ENCODE data around the gene CDC42EP2. TPM values are rescaled to one million over a fixed set of nuclear protein-coding genes. Genes with fewer than 3 reads are reported as not detected.

The CDC42EP2 gene
- total RNA-seq, 1 donor from 2014 or later: 0.11 TPM

DNA sequence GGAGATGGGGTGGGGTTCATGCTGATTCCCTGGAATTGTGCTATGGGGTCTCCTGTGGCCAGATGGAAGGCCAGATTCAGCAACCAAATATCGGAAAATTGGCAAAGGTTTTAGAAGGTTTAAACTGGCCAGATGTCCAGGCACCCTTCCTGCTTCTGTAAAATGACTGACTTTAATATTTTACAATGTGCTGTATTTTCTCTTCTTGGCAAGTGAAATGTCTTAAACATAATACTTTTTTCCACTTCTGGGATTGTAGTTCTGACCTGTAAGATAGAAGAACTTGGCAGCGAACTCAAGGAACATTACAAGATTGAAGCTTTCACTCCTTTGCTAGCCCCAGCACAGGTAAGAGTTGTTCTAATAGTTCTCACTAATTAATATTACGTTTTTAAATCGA, 35.4 kb upstream of the CDC42EP2 start:
- TF ChIP-seq, protein P1, sequence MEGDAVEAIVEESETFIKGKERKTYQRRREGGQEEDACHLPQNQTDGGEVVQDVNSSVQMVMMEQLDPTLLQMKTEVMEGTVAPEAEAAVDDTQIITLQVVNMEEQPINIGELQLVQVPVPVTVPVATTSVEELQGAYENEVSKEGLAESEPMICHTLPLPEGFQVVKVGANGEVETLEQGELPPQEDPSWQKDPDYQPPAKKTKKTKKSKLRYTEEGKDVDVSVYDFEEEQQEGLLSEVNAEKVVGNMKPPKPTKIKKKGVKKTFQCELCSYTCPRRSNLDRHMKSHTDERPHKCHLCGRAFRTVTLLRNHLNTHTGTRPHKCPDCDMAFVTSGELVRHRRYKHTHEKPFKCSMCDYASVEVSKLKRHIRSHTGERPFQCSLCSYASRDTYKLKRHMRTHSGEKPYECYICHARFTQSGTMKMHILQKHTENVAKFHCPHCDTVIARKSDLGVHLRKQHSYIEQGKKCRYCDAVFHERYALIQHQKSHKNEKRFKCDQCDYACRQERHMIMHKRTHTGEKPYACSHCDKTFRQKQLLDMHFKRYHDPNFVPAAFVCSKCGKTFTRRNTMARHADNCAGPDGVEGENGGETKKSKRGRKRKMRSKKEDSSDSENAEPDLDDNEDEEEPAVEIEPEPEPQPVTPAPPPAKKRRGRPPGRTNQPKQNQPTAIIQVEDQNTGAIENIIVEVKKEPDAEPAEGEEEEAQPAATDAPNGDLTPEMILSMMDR (IDR thresholded peaks at IDR 0.05): no peak
- TF ChIP-seq EZH2 (IDR thresholded peaks at IDR 0.05) (no peak), EZH2phosphoT487 (IDR thresholded peaks at IDR 0.05) (no peak)
- no peak overlapping the region for H3K9ac ChIP-seq
- peaks cover 15% of the 10 kb centered on the region for H3K36me3 ChIP-seq
- no peak for DNase-seq (ENCODE audit: low spot score)
- Mint-ChIP-seq H3K27me3 (ENCODE audit: insufficient read depth, low read depth) (no peaks in the 10 kb centered on the region), H3K27ac (no peak overlapping the region), H3K36me3 (peaks cover 28% of the 10 kb centered on the region), H3K4me1 (peaks cover 7% of the 10 kb centered on the region), H3K9me3 (no peaks in the 10 kb centered on the region), H3K4me3 (no peak overlapping the region)
- H3F3A ChIP-seq (ENCODE audit: low read depth): peaks cover 7% of the 10 kb centered on the region
- H2AFZ ChIP-seq (replicated peaks): no peak overlapping the region
- H4K20me1 ChIP-seq (ENCODE audit: low read depth): no peaks in the 10 kb centered on the region
- H3K27ac ChIP-seq: no peak overlapping the region
- H3K4me3 ChIP-seq: no peak overlapping the region
- H3K79me2 ChIP-seq (ENCODE audit: low read depth): no peaks in the 10 kb centered on the region
- H3K4me2 ChIP-seq: no peak overlapping the region
- H3K27me3 ChIP-seq: no peaks in the 10 kb centered on the region
- no peaks in the 10 kb centered on the region for H3K4me1 ChIP-seq
- H3K9me3 ChIP-seq (ENCODE audit: low read depth): no peaks in the 10 kb centered on the region

DNA sequence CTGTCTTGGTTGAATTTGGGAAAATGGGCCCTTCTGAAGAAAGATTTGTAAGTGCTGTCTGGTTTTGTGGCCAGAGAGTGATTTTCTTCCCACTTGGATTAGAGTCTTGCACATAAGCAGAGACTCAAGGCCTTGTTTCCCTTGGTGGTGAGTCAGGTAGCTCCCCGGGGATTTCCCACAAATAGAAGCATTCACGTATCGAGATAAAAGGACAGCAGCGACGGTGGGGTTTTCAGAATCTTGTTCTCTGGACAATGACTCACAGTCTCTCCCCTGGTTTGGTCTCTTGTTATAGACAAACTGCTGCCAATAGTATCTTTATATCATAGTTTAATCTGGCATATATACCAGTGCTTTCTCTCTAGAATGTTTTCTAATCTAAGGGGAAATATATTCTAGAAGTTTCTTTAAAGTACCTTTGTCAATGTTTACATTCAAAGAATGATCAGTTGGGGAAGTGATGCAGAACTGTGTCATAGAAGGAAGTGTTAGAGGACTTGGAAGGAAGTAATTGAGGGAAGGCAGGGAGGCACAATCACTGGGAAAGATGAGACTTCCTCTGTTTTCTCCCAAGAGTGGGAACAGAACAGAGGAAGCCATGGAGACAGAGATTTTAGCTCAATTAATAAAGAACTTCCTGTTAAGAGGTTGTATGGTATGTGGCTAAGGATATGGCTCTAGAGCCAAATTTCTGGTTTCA, 34.8 kb upstream of the CDC42EP2 start:
- H3K27ac Mint-ChIP-seq: no peak overlapping the region
- no peak overlapping the region for H3K9ac ChIP-seq
- H3K9me3 ChIP-seq (ENCODE audit: low read depth): no peaks in the 10 kb centered on the region

DNA sequence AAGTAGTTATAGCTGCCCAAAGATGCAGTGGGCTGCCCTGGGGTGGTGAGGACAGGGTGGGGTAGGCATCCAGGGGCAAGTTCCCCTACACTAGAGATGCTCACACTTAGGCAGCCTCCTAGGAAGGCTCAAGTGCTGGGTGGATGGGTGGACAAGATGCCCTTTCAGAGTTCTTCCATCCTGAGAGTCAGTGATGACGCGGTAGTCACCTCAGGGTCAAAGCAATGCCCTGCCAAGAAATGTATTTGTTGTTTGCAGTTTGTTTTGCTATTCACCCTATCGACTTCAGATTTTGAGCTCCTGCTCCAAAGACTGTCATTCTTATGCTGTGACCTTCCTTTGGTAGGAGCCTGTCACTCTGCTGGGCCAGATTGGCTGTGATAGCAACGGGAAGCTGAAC, 34.0 kb upstream of the CDC42EP2 start:
- peaks cover 12% of the 10 kb centered on the region for H3K36me3 ChIP-seq
- peaks cover 28% of the 10 kb centered on the region for H3K36me3 Mint-ChIP-seq

More for the DNA sequence above, 34.8 kb upstream of the CDC42EP2 start:
- no peak overlapping the region for H3K27ac ChIP-seq
- H3K36me3 ChIP-seq: peaks cover 15% of the 10 kb centered on the region
- H3K79me2 ChIP-seq (ENCODE audit: low read depth): no peaks in the 10 kb centered on the region
- Mint-ChIP-seq H3K9me3 (no peaks in the 10 kb centered on the region), H3K4me1 (peaks cover 7% of the 10 kb centered on the region), H3K36me3 (peaks cover 28% of the 10 kb centered on the region), H3K4me3 (no peak overlapping the region), H3K27me3 (ENCODE audit: insufficient read depth, low read depth) (no peaks in the 10 kb centered on the region)
- no peak overlapping the region for H2AFZ ChIP-seq (replicated peaks)
- H3K4me1 ChIP-seq: no peaks in the 10 kb centered on the region
- no peaks in the 10 kb centered on the region for H3K27me3 ChIP-seq
- peaks cover under 1% of the 10 kb centered on the region for H3F3A ChIP-seq (ENCODE audit: low read depth)
- H4K20me1 ChIP-seq (ENCODE audit: low read depth): no peaks in the 10 kb centered on the region
- no peak for DNase-seq (ENCODE audit: low spot score)
- no peak overlapping the region for H3K4me2 ChIP-seq
- TF ChIP-seq, protein P1 (IDR thresholded peaks at IDR 0.05): no peak
- TF ChIP-seq EZH2phosphoT487 (IDR thresholded peaks at IDR 0.05) (no peak), EZH2 (IDR thresholded peaks at IDR 0.05) (no peak)
- no peak overlapping the region for H3K4me3 ChIP-seq

More for the DNA sequence above, 34.0 kb upstream of the CDC42EP2 start:
- no peak overlapping the region for H3K27ac Mint-ChIP-seq
- Histone ChIP-seq H3K4me2 (no peak overlapping the region), H3K79me2 (ENCODE audit: low read depth) (no peaks in the 10 kb centered on the region), H3K4me1 (no peaks in the 10 kb centered on the region), H3K27ac (no peak overlapping the region), H3F3A (ENCODE audit: low read depth) (no peaks in the 10 kb centered on the region), H3K27me3 (no peaks in the 10 kb centered on the region), H4K20me1 (ENCODE audit: low read depth) (no peaks in the 10 kb centered on the region), H3K4me3 (no peak overlapping the region), H2AFZ (replicated peaks) (no peak overlapping the region), H3K9ac (no peak overlapping the region), H3K9me3 (ENCODE audit: low read depth) (no peaks in the 10 kb centered on the region)
- no peak for DNase-seq (ENCODE audit: low spot score)
- H3K27me3 Mint-ChIP-seq (ENCODE audit: insufficient read depth, low read depth): no peaks in the 10 kb centered on the region
- H3K4me3 Mint-ChIP-seq: no peak overlapping the region
- H3K9me3 Mint-ChIP-seq: no peaks in the 10 kb centered on the region
- peaks cover 7% of the 10 kb centered on the region for H3K4me1 Mint-ChIP-seq
- TF ChIP-seq, protein P1 (IDR thresholded peaks at IDR 0.05): no peak
- TF ChIP-seq EZH2phosphoT487 (IDR thresholded peaks at IDR 0.05): no peak
- no peak for TF ChIP-seq EZH2 (IDR thresholded peaks at IDR 0.05)
